LNCAP (cell line): ENCODE data around the gene KRT77.

Experiments used
- TF ChIP-seq, protein P1 (sequence below): fragments of 450-650 bp; IDR thresholded peaks from 2 replicates; pipeline ENCODE4 v1.5.1; 2017; ENCODE audit warnings: mild to moderate bottlenecking

KRT77 gene

DNA sequence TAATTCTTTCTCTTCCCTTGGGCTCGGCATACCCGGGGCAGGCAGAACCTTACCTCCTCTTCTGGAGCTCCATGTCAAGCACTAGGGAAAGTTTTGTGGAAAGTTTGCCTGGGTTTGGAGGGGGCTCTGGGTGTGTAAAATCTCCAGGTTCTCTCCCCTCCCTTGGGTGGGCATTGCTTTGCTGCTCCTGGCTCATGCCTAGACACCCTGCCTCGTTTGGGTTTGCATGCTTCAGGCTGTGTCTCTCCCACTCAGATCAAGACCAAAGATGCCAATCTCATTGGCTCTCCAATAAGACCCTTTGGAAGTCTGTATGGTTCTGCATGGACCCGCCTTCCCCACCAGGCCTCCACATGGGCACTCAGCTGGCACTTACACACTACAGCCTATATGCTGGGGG, 45.1 kb downstream of the KRT77 start:
- TF ChIP-seq, protein P1, sequence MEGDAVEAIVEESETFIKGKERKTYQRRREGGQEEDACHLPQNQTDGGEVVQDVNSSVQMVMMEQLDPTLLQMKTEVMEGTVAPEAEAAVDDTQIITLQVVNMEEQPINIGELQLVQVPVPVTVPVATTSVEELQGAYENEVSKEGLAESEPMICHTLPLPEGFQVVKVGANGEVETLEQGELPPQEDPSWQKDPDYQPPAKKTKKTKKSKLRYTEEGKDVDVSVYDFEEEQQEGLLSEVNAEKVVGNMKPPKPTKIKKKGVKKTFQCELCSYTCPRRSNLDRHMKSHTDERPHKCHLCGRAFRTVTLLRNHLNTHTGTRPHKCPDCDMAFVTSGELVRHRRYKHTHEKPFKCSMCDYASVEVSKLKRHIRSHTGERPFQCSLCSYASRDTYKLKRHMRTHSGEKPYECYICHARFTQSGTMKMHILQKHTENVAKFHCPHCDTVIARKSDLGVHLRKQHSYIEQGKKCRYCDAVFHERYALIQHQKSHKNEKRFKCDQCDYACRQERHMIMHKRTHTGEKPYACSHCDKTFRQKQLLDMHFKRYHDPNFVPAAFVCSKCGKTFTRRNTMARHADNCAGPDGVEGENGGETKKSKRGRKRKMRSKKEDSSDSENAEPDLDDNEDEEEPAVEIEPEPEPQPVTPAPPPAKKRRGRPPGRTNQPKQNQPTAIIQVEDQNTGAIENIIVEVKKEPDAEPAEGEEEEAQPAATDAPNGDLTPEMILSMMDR, result no peak

DNA sequence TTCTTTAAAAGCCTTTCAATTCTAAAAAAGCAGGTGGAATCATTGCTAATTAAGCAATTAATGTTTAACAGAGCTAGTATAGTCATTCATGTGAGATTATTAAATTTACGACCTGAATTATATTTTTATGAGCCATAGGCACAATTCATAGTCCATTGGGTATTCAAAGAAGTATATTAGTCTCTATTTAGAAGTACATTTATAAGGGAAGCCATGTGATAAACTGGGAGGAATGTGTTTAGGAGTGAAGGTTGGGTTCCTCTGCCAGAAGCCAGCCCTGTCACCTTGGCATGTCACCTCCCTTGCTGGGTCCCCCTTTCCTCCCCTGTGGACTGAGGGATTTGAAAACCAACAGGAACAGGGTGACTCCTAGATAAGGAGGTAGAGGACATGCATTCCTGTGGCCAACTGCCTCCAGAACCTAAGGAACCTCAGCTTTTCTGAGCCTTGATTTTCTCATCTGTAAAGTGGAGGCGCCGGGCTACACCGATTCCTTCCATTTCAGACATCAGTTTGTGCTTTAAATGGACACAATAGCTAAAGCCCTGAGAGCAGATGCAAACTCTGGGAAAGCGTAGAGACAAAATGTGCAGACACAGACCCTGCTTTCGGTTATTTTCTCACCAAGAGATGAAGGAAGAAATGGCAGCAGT, 45.9 kb downstream of the KRT77 start:
- TF ChIP-seq, protein P1, result no peak

DNA sequence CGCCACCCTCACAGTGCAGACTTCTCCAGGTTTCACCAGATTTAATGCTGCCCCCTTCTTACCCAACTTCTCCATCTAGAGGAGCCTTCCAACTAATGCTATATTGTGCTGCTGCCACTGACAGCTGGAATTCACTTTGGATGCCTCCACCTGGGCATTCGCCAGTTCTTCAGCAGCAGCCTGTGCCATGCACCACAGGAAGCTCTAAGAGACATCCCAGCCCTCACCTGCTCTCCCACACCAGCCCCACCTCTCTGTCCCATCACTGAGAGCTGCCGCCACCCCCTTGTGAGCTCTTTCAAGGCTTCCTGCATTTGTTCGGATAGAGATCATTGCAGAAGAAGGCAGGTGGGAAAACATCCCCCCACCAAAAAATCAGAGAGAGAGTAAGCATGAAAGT, 46.7 kb downstream of the KRT77 start:
- TF ChIP-seq, protein P1, result no peak

DNA sequence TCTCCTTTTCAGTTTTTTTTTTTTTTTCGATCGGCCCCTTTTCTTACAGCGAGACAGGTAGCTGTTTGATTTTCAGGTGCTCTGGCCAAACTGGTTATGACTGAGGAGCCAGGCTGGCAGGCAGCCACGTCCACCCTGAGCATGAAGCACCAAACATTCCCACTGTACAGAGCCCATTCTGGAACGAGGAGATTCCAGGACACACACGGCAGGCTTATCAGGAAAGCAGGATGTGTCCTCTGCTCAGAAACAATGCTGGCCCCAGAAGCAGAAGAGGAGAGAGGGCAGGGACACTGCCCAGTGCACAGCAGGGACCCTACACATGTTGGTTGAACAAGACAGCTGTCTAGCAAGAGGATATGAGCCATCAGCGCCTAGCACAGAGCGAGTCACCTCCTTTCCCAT, 47.6 kb downstream of the KRT77 start:
- TF ChIP-seq, protein P1, result no peak

DNA sequence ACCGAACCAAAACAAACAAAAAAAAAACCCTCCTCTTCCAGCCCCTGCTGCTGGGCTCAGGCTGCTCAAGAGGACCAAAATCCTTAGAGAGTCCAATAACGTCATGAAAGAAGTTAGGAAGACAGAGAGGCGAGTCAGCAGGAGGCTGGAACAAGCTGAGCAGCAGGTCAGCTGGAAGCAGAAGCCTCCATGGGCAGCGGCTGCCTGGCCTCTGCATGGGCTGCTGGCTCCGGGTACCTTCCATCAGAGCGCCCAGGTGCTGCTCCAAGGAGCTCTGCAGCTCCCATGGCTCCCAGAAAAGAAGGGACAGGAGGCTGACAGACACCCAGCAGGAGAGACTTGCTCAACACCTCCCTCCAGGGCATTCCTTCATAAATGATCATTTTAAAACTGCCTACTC, 48.1 kb downstream of the KRT77 start:
- TF ChIP-seq, protein P1, result no peak

GRCh38 chr12:52651726-52652261, 51.5 kb downstream of the KRT77 start, which contains the start of gene KRT2:
KRT2 (minus strand) TSS chr12:52652211; CDS start chr12:52652142, 69 bp downstream.
- TF ChIP-seq, protein P1, result no peak

- TF ChIP-seq, protein P1, result no peak
Measured at GRCh38 chr12:52650520-52651081, 52.7 kb downstream of the KRT77 start.
